GM13977 (cell line): Measurements from ENCODE around the gene DDX10.

ENCODE experiments used
- DNase-seq: peaks from one replicate; pipeline ENCODE4 v3.0.0; 2012; ENCODE audit warnings: low spot score
- CTCF ChIP-seq: IDR thresholded peaks from 2 replicates; pipeline ENCODE4 v1.5.1; 2012; ENCODE audit warnings: mild to moderate bottlenecking, control low read depth; ENCODE audit not compliant: insufficient read depth; ENCODE audit errors: extremely low read depth, missing control alignments
- in situ Hi-C: fragments of 300-500 bp; cut with MboI; formaldehyde crosslinking; loops from one replicate; pipeline ENCODE4 v1.12.0; 2022; ENCODE audit warnings: low sequenced_read_pairs, low pct_unique_long_range_greater_than_20kb, mixed read lengths, inconsistent platforms; ENCODE audit not compliant: unreplicated experiment

The DDX10 gene

GRCh38 chr11:108931168-108931567, 266.3 kb downstream of the DDX10 start:
- in situ Hi-C loops: no loop called here
- no peak for TF ChIP-seq CTCF

GRCh38 chr11:108933630-108934029, 268.8 kb downstream of the DDX10 start:
- in situ Hi-C loops: no loop called here
- no peak for TF ChIP-seq CTCF
- no peak for DNase-seq

More at GRCh38 chr11:108931168-108931567, 266.3 kb downstream of the DDX10 start:
- DNase-seq: no peak

GRCh38 chr11:108934289-108934688, 269.4 kb downstream of the DDX10 start:
- no peak for TF ChIP-seq CTCF
- DNase-seq: no peak
- in situ Hi-C loops: no loop called here

GRCh38 chr11:108934696-108935095, 269.8 kb downstream of the DDX10 start:
- DNase-seq: no peak
- in situ Hi-C loops: no loop called here
- no peak for TF ChIP-seq CTCF

GRCh38 chr11:108937746-108938145, 272.9 kb downstream of the DDX10 start:
- in situ Hi-C loops: no loop called here
- DNase-seq: no peak
- TF ChIP-seq CTCF: no peak

GRCh38 chr11:108938604-108939003, 273.7 kb downstream of the DDX10 start:
- TF ChIP-seq CTCF: no peak
- no peak for DNase-seq
- in situ Hi-C loops: no loop called here

- no peak for TF ChIP-seq CTCF
- in situ Hi-C loops: no loop called here
- no peak for DNase-seq
These were observed 274.3 kb downstream of the DDX10 start for GRCh38 chr11:108939135-108939534.
